Endothelial cell of hepatic sinusoid (primary cell): ENCODE data around the gene RHCE.
"Not testable (repeated sequence)": the region's sequence is repeated elsewhere in the genome, so short reads cannot be mapped to it uniquely, and the experiment has no call there.

ENCODE experiments used
- in situ Hi-C: cut with HindIII; loops from 2 replicates; pipeline ENCODE4 v1.10.0; 2017; ENCODE audit warnings: low sequenced_read_pairs

RHCE gene

DNA sequence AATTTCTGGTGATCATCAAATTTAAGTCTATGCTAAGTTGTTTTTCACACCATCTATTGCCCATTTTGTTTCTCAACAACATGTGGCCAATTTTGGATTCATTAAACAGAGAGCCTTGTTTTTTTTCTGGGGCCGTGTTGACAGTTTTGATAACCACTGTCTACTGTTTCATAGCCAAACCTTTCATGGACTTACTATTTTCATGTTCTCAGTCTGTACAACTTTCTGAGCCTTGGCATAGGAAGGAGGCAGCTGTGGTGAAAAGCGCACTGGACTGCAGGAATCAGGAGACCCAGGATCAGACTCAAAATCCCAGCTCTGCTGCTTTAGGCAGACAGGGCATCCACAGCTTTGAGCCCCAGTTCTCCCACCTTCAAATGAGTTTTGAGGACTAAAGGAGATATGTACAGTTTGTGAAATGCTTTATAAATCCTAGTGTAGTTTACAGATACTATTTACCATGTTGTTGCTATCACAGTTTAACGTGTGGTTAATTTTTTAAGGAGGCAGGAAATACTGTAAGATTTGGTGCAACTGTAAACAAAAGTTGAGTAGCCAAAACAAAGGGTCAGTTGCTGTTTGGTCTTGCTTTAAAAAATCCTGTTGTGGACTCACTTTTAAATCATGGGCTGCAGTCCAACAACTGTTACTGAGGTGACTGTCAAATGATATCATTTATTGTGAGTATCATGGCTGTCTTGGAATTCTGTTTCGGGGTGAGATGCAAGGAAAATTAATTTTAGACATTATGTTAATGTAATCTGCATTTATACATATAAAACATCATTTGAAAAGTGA, 13.0 kb upstream of the RHCE start:
- in situ Hi-C loops: no loop called here

DNA sequence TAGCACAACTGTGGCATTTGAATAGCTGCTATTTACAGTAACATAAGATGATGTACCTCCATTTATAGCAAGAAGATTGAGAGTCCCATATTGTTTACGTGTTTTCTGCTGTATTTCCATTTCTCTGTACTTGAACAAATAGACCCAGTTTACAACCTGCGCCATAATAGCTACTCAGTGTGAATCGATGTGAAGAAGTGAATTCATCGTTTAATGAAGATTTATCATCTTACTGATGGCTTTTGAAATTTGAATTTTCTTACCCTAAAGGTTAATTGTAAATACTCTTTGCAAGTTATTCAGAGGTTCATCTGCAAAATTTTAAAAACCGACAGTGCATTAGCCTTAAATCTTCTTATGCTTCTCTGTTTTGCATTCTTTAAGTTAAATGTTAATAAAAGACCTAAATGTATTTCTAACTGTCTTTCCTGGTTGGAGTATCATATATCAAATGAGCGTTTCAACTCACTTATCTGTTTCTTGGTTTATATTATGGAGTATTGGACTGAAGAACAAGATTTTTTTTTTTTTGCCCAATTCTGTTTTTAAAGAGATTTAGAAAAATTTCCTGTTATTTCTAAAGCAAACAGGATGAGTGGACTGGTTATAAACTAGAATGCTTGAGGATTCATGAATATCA, 12.2 kb upstream of the RHCE start:
- in situ Hi-C loops: no loop called here

DNA sequence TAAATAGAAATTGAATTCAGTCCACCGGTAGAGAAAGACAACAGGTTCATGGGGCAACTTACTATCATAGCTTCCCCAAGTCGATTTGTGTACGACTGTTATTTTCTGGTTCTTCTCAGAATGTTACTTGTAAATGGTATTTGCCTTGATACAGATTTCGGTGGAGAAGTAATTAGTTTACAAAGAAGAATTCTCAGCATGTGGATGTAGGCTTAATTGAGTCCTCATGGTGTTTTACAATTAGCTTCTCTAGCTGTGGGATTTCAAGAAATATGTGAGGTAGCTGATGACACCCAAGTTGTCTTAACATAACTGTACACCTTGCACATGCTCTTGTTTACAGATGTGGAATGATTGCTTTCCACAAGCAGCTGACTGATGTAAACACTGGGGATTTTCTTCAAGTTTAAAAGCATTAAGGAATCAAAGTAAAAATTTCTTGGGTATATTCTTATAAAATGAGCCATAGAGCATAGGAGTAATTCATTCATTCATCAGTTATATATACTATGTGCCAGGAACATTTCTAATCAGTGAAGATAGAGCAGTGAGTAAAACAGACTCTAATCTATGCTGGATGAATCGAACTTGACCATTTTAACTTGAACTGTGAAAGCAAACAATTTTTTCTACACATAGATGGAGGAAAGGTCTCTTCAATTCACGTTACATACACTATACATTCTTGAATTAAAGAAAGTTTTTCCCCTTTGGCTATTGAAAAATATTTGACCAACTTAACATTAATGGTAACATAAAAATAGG, 11.5 kb upstream of the RHCE start:
- in situ Hi-C loops: no loop called here

DNA sequence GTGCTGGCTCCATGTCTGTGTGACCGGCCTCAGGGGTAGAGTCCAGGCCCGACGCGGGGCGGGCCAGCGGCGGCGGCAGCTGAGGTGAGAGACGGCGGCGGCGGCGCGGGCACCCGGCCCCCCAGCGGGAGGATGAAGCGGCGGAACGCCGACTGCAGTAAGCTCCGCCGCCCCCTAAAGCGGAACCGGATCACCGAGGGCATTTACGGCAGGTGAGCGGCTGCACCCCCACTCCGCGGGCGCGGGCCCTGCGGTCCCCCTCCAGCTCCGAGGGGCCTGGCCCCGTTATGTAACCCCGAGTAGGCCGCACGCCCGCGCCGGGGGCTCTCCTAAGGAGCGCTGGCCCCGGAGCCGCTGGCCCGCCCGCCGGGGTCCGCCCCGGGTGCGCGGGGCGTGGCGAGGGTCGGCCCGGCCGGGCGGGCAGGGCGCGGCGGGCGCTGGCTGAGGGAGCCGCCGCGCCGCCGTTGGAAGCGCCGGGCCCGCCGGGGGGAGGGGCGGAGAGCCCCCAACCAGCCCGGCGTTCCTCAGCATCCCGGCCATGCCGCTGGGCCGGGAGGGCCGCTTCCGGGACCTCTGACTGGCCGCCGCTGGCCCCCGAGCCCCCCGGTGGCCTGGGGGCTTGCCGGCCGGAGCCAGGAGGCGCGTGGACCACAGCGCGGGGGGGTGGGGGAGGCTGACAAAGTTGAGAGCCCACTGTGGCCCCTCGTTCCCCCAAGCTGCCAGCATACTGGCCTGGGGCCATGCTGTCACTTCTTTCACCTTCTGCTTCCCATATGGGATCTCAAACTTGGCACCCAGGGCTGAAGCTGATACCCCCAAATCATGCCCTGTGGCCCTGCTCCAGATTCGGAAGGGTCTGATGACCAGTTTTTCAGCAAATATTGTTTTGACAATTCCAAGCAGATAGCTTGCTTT, 10.6 kb upstream of the RHCE start:
- in situ Hi-C loops: no loop called here

DNA sequence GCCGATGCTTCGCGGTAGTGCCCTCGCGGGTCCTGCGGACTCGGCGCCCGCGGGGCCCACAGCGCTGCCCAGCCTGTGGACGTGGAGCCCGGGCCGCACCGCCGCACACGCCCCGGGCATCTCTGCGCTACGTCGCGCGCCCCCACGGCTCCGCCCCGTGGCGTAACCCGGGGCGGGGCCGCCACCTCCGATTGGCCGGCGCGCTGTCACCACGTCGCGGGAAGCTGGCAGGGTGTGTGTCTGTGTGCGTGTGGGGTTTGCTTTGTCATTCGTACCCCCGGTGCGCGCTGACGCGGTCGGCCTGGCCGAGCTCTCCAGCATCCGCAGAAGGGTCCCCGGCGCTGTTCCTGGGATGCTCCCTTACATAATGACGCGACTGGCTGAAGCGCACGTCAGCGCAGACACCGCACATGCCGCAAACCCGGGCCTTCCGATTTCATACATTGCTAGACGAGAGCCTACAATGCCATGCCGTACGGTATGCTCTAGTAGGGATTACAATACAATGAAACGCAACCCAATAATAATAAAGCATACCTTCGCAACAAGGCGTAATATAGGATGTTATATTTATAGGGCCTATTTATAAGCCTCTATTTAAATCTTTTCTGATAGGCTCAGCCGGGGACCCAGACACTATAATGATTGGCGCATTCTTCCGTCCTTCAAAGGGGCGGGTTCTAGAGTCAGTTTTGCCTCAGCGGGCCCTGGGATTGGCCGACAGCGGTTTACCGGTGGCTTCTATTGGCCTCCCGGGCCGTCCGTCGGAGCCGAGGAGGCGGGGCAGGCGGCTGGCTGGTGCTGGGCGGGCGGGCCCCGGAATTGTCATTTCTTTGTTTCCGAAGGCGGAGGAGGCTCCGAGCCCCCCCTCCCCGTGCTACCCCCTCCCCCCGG, 9.7 kb upstream of the RHCE start, which contains the start of gene MACO1:
TSS of gene MACO1 (plus strand) at position 825 of the 894 bp plus-strand sequence. CDS start 202 bp downstream, outside the sequence.
- in situ Hi-C loops: no loop called here

DNA sequence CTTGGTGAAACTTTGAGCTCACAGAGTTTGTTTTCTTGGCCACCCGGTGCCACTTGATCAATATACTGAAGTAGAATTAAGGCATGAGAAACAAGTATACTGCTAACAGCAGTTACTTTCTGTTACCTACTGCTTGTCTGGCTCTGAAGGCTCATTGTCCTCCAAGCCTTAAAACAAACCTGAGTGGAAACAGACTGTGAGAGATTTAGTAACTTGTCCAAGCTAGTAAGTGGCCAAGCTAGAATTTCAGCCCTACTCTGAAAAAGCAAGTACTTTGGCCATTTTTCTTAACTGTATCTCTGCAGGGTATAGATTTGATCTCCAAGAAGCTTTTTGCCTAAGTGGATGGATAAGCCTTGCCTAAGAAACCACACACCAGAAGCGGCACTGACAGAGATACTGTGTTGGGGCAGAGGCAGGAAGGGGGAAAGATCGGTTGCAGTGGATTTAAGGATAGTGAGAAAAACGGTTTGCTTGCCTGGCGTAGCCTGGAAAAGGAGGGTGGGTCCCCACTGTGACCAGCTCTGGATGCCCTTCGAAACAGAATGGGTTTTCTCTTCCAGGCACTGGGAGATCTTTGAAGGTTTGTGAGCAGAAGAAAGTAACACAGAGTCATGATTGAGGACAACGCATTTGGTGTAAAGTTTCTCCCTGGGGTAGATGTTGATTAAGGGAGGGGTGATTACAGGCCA, 8.0 kb upstream of the RHCE start:
- in situ Hi-C loops: loop anchor here (5.0 kb wide), 1 partner anchor 94 kb away; no protein-coding TSS in a partner anchor

DNA sequence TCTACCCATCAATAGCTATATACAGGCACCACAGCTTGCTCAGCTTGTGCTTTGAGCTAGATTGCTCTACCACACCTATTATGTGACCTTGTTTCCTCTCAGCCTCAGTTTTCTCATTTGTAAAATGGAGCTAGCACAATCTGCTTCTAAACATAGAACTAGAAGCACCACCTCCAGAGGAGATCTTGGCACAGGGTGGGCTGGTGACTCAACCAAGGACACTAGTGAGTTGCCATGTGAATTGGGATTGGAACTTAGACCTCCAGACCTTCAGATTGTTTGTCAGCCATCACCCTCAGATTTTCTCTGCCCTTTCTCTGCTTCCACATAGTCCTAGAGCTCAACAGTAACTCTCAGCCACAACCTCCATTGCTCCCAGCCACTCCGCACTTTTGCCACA, 7.1 kb upstream of the RHCE start:
- in situ Hi-C loops: loop anchor here (5.0 kb wide), 1 partner anchor 95 kb away; no protein-coding TSS in a partner anchor

DNA sequence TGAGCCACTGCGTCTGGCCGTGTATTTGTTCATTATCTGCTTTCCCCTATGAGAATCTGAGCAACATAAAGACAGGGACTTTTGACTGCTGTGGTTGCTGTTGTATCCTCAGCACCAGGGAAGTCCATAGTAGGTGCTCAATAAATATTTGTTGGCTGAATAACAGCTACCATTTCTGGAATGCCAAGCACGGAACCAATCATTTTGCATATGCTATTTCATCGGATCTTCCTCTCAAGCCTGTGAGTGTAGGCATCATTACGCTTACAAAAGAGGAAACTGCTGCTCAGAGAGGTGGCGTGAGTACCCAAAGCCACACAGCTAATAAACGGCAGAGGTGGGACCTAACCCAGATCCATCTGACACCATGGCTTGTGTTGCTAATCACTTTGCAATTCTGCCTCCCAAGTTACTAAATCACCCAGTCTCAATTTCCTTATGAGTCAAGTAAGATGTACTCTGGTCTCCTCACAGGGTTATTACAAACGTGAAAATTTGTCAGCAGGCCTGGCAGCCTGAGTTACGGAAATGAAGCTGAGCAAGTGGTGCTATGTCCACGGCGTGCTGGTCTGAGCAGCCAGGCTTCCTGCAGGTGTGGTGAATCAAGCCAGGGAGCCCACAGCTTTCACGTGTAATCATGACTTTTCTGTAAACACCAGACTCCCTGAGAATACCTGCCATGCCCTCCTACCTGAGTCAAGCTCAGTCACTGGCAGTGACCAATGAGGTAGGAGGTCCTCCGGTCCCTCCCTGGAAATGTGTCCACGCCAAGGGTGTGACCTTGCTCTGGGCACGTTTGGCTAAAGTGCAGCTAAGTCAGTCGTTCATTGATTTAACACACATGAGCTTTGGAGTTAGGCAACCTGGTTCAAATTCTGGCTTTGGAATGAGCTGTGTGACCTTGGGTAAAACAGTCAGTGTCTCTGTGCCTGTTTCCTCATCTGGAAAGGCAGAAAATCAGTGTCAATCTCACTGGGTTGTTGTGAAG, 4.8 kb upstream of the RHCE start:
- in situ Hi-C loops: loop anchor here (5.0 kb wide), 1 partner anchor 97 kb away; no protein-coding TSS in a partner anchor

DNA sequence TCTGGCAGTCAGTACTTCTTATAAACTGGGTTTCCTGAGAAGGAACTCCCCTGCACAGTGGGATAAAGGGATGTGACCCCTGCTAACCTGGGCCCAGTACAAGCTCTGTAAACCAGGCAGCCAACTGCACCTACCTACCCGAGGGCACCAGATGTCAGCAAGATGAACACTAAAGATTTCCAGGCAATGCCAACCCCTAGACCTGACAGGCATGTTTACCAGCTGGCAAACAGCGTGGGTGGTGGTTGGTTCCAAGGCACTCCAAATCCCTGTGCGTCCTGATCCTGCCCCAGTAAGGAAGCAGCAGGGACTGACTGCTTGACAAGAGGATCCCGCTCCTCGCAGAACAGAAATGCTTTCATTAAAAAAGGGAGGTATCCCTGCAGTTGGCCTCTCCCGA, 2.6 kb upstream of the RHCE start:
- in situ Hi-C loops: not testable (repeated sequence)

DNA sequence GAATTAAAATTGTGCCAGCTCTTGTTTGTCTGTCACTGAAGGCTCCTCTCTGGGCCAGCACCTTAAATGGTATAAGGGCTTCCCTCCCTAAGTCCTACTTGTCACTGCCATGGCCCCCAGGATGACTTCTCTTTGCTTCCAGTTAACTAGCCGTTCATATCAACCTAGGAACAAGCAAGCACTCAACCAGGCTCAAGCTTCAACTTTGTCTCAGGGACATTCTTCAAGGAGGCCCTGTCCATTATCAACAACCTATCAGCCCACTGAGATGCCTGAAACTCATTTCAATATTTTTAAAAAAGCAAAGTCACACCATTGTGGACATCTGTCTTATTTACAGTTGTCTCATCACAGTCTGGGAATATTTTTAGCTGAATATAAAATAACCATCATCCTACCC, 1.3 kb downstream of the RHCE start:
- in situ Hi-C loops: not testable (repeated sequence)

DNA sequence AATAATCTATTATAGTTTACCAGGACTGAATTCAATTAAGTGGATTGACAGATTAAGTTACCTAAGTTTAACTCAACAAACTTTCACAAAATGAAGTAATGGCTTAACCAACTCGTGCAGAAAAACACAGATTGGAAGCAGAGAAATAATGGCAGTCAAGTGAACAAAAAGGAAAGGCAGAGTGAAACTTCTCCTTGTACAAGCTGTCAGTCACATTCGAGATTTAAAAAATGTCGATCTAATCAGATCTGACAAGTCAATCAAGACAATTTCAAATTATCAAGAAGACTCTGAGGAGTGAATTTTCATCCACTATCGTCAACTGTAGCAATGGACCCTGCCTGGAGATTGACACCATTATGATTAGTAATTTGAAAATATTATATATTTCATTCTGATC, 3.3 kb downstream of the RHCE start:
- in situ Hi-C loops: not testable (repeated sequence)

DNA sequence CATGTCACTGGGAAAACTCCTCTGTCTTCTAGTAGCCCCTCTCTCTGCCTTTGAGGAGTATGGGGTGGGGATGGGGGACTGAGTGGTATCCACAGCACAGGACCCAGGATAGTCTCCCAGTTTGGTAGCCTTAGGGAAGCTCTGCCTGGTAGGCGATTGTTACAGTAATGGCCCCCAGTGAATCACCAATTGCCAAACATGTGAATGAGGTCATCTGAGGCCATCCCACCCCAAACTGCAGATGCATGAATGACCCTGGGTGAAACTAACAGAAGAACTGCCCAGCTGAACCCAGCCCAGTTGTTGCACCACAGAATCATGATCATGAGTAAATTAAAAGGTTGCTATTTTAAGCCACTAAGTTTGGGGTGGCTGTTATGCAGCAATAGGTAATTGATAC, 6.0 kb downstream of the RHCE start:
- in situ Hi-C loops: not testable (repeated sequence)

DNA sequence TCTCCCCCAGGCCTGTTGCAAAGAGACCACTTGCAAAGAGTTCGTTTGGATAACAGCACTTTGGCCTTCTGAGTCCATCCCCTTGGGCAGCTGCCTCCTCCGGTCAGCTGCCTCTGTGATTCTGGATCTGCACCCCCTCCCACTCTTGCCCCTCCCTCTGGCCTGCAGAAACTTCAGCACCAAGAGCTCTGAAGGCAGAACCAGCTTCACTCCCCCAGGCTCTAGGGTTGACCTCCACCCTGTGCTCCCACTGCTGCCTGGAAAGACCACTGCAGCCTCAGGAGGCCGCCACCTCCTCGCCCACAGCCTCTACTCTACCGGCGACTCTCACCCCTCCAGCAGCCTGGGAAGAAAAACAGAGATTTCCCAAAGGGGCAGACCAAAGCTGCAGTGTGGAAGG, 6.5 kb downstream of the RHCE start:
- in situ Hi-C loops: not testable (repeated sequence)

DNA sequence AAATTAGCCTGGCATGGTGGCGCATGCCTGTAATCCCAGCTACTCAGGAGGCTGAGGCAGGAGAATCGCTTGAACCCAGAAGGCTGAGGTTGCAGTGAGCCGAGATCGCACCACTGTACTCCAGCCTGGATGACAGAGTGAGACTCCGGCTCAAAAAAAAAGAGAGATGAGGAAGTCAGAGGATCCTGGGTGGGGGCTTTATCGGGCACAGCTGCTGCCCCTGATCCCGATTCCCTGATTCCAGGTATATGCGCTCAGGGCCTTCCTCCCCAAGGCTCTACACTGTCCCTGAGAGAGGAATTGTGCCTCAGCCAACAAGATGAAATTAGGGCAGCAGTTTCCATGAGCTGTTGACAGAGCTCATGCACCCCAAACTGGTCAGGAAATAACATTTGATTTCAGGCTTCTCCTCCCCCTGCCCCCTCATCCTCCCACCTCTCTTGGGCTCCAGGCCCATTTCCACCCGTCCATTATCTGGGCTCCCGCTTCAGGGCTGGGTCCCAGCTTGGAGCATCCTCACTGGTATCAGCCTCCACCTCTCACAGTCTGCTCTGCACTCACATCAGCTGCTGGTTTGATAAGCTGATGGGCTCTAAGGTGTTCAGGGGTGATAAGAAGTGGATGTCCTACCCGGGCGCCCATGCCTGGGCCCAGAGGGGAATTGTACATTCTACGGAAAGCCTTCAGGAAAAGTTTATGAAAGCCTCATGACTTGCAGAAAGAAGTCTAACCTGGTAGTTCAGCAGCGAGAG, 7.6 kb downstream of the RHCE start:
- in situ Hi-C loops: not testable (repeated sequence)

DNA sequence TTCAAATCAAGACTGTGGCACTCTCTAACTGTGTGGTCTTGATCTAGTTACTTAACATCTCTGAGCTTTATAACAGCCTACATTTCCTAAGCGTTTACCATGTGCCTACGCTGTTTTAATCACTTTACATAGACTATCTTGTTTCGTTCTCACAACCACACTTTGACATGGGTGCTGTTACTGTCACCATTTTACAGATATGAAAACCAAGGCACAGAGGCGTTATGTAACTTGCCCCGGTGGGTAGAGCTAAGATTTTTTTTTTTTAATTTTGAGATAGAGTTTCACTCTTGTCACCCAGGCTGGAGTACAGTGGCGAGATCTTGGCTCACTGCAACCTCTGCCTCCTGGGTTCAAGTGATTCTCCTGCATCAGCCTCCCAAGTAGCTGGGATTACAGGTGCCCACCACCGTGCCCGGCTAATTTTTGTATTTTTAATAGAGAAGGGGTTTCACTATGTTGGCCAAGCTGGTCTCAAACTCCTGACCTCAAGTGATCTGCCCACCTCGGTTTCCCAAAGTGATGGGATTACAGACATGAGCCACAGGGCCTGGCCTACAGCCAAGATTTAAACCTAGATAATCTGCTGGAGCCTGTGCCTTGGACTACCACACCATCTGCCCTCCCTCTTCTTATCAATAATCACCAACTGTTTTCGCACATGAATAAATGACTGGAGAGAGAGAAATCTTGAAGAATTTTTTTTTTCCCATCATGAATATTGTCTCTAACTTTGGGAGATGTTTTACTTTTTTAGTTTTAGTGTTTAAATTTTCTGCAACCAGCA, 10.8 kb downstream of the RHCE start:
- in situ Hi-C loops: not testable (repeated sequence)

DNA sequence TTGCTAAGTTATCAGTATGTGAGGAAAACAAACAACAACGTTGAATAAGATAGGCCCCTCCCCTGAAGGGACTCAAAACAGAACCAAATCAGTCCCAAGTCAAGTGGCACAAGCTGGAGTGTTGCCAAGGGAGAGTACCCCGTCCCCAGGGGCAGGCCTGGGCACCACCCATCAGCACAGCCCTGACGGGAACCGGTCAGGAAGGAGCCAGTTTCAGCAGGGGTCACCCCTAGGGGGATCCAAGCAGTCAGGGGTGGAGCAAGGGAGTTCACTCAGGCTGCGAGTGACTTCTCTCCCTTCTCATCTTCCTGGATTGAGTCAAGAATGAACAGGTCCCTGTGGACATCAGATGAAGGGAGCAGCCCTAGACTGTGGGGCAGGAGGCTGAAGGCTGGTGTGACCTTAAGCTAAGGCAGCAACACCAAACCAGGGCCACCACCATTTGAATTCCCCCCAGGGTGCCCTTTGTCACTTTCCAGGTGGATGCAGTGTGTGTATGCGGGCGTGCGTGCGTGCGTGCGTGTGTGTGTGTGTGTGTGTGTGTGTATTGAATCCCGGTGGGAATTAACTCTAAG, 14.8 kb downstream of the RHCE start:
- in situ Hi-C loops: not testable (repeated sequence)
